LNCaP clone FGC (cell line): ENCODE measurements around the gene DBNDD2.
A peak's percentile ranks its signal among the peaks of the same experiment; 100 is the strongest.

ENCODE experiments used
- DNase-seq: peaks from one replicate; pipeline ENCODE4 v3.0.0-alpha.2; 2011; ENCODE audit warnings: low read depth
- H3K4me3 ChIP-seq: 2 replicates; pipeline ENCODE4 v1.5.1; 2011; ENCODE audit warnings: mild to moderate bottlenecking, low read depth, low read length, control low read depth
- TF ChIP-seq, protein P1 (sequence below): IDR thresholded peaks from 2 replicates; pipeline ENCODE4 v1.5.1; 2012; ENCODE audit warnings: mild to moderate bottlenecking; ENCODE audit not compliant: control insufficient read depth, insufficient read depth; ENCODE audit errors: extremely low read depth

The DBNDD2 gene

DNA sequence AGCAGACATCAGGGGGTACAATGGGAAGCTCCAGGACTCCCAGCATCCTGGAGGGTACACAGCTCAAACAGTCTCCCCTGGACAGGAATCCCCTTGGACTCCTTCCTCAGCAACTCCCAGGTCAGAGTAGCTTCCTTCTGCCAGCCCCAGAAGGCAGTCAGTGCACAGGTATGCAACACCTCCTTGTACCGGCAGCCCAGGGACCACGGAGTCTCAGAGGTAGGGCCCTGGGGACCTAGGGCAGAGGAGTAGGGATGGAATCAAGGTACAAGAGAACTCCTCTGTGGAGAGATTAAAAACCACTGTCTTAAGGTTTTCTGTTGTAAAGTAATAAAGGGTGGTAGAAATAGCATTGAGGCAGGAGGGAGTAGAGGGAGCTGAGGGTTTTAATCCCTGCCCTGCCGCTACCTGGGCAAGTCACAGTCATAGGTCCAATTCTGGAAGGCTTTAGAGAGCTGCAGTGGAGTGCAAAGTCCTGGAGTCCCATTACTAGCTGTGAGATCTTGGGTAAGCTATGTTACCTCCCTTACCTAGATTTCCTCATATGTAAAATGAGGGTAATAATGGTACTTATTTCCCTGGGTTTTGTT lies 37.4 kb upstream of the DBNDD2 start:
- TF ChIP-seq, protein P1, sequence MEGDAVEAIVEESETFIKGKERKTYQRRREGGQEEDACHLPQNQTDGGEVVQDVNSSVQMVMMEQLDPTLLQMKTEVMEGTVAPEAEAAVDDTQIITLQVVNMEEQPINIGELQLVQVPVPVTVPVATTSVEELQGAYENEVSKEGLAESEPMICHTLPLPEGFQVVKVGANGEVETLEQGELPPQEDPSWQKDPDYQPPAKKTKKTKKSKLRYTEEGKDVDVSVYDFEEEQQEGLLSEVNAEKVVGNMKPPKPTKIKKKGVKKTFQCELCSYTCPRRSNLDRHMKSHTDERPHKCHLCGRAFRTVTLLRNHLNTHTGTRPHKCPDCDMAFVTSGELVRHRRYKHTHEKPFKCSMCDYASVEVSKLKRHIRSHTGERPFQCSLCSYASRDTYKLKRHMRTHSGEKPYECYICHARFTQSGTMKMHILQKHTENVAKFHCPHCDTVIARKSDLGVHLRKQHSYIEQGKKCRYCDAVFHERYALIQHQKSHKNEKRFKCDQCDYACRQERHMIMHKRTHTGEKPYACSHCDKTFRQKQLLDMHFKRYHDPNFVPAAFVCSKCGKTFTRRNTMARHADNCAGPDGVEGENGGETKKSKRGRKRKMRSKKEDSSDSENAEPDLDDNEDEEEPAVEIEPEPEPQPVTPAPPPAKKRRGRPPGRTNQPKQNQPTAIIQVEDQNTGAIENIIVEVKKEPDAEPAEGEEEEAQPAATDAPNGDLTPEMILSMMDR, result no peak
- no peak for DNase-seq

DNA sequence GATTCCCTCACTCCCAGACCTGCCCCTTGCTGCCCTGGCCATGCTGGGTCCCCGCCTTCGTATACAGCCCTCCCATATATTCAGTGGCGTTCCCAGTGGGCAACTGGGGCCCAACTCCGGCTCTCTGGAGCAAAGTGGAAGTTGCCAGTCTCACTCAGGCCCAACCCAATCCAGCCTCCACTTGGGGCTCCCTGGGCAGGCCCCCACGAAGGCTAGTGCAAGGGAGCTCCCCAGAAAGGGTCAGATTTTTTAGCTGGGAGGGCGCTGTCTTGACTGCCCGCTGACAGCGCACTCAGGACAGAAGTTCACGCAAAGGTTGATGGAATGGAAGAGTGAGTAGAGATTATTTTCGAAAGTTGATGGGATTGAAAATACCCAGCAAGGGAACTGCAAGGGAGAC lies 35.8 kb upstream of the DBNDD2 start:
- TF ChIP-seq, protein P1, result no peak
- DNase-seq, result no peak

More for the DNA sequence above, 37.4 kb upstream of the DBNDD2 start:
- no peak overlapping the region for H3K4me3 ChIP-seq

DNA sequence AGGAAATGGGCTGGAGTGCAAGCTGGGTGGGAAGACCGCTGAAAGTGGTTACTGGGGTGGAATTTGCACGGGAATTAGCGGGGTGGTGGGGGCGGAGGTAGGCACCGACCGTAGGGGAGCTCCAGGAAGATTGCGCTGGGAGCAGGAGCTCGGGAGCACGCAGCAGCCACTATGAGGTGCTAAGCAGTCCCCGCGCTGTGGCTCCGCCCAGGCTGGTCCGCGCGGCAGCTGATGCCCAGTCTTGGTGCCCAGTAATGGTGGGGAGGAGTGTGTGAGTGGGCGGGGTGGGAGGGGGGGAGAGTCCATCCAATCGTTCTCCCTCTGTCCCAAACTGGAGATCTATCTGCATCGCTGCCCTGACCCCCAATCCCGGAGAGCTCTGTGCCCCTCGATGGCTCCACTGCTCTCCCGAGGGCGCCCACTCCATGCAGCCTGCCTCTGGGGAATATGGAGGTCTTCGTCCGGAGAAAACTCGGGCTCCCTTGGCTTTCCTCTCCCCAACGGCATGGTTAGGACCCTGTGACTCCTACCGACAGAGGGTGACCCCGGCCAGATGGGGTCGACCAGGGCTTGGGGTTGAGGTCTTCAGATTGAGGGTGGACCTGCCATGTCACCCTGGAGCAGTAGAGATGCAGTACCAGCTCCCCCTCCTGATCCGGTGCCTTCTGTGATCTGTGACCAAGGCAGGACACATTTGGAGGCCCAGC lies 35.3 kb upstream of the DBNDD2 start:
- TF ChIP-seq, protein P1, result no peak
- DNase-seq, result no peak

More for the DNA sequence above, 35.8 kb upstream of the DBNDD2 start:
- H3K4me3 ChIP-seq, result no peak overlapping the region

DNA sequence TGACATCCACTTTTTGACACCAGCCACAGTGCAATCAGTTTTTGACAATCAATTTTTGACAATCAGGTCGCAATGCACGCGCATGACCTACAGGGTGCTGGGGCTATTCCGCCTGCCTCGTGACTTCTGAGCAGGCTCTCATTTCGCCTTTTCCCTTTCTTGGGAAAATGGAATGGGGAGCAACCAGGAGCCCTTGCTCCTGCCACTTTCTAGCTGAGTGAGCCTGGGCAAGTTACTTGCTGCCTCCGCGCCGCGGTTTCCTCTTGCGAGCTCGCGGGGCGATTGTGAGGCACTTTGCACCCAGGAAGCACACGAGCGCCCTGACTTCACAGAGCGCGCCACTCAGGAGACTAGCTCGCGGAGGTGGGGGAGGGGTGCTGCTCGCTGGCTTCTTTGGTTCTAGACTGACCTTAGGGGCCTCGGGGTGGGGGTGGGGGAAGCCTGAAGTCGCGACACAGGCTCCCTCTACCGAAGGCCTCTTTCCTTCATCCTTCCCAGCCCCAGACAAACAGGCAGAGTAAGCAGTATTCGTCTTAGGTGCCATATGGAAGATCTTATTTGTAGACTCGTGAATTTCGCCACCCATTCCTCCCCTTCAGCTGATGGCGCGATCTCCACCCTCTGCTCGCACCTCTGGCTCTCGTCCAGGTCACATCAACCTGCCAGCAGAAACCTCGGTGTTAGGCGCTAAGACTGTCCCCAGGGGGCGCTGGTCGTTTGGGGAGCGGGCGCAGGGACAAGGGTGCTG lies 34.6 kb upstream of the DBNDD2 start:
- H3K4me3 ChIP-seq, result no peak overlapping the region
- TF ChIP-seq, protein P1, result peak; percentile 87
- peak; percentile 38 for DNase-seq

More for the DNA sequence above, 35.3 kb upstream of the DBNDD2 start:
- H3K4me3 ChIP-seq, result no peak overlapping the region

DNA sequence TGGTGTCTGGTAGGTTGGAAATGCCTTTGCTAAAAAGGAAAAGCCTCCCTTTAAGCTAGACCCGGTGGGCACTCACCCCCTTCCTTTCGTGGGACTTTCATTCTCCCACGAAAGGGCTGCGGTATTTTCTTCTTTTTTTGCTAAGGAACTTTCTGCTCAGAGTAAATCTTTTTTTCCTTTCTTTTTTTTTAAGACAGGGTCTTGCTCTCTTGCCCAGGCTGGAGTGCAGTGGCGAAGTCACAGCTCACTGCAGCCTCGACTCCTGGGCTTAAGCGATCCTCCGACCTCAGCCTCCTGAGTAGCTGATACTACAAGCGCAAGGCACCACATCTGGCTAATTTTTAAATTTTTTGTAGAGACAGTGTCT lies 34.0 kb upstream of the DBNDD2 start:
- no peak overlapping the region for H3K4me3 ChIP-seq
- no peak for DNase-seq
- TF ChIP-seq, protein P1, result no peak

DNA sequence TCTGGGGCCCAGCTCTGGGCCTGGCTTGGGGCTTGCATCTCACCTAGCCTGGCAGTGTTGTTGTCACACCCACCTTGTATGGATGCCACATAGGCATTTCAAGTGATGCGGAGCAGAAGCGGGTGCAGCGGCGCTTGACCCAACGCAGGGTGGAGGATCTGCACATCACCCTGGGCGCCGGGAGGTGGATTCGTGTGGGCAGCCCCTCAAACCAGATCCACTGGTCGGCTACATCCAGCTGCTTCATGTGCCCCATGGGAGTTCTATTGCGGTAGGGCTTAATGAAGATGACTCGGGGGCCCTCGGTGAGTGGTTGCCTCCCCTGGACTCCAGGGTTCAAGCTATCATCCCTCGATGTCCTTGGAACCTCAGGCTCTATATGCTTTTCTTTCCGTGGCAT lies 33.1 kb upstream of the DBNDD2 start:
- TF ChIP-seq, protein P1, result no peak
- DNase-seq, result no peak
- H3K4me3 ChIP-seq, result no peak overlapping the region
